Kidney tubule cell (primary cell): ENCODE data around the gene PSRC1.

ENCODE experiments used
- DNase-seq: peaks from one replicate; pipeline ENCODE4 v3.0.0-alpha.2; 2018; ENCODE audit warnings: low spot score

The PSRC1 gene

GRCh38 chr1:109258481-109259466 lies 24.2 kb downstream of the PSRC1 start:
- no peak for DNase-seq

GRCh38 chr1:109257682-109258421 lies 25.1 kb downstream of the PSRC1 start:
- DNase-seq, result no peak

GRCh38 chr1:109256971-109257681 lies 25.8 kb downstream of the PSRC1 start:
- DNase-seq, result peak; percentile 92

- DNase-seq, result no peak
Observed at GRCh38 chr1:109256085-109256484, 26.9 kb downstream of the PSRC1 start.

GRCh38 chr1:109255678-109256077 lies 27.3 kb downstream of the PSRC1 start:
- no peak for DNase-seq

GRCh38 chr1:109255097-109255651 lies 27.8 kb downstream of the PSRC1 start:
- peak; percentile 25 for DNase-seq

- DNase-seq, result peak; percentile 73
Observed at GRCh38 chr1:109254621-109255096, 28.3 kb downstream of the PSRC1 start.

- peak; percentile 82 for DNase-seq
Observed at GRCh38 chr1:109253803-109254620, 28.9 kb downstream of the PSRC1 start.

GRCh38 chr1:109252893-109253802 lies 29.8 kb downstream of the PSRC1 start:
- DNase-seq, result peak; percentile 87

GRCh38 chr1:109252167-109252892 lies 30.6 kb downstream of the PSRC1 start:
- no peak for DNase-seq

- DNase-seq, result no peak
Observed at GRCh38 chr1:109251277-109252166, 31.4 kb downstream of the PSRC1 start.

- no peak for DNase-seq
Observed at GRCh38 chr1:109250454-109251276, 32.3 kb downstream of the PSRC1 start.

- no peak for DNase-seq
Observed at GRCh38 chr1:109249654-109250401, 33.1 kb downstream of the PSRC1 start.

GRCh38 chr1:109248797-109249629 lies 33.9 kb downstream of the PSRC1 start, which contains the start of gene CELSR2:
CELSR2 (plus strand) TSS chr1:109249539; CDS start chr1:109250080, 541 bp downstream.
- peak; percentile 79 for DNase-seq

GRCh38 chr1:109248444-109248796 lies 34.5 kb downstream of the PSRC1 start:
- DNase-seq, result no peak
